ENCODE data around the gene SDK2.

Gene SDK2

DNA sequence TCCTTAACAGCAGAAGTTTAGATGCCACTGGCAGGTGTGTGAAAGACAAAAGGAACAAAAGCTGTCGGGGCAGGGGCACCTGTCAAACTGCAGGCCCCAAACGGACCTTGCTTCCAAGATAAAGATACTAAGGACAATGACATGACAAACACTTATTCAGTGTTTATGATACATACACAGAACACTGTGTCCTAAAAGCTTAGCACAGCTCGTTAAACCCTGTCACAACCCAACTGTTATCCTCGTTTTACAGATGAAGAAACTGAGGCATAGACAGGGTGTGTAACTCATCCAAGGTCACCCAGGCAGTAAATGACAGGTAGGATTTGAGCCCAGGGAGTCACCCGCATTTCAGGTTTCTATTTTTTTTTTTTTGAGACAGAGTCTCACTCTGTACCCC, 9.6 kb downstream of the SDK2 start:
- DNase-seq (ENCODE audit: low spot score): no peak

DNA sequence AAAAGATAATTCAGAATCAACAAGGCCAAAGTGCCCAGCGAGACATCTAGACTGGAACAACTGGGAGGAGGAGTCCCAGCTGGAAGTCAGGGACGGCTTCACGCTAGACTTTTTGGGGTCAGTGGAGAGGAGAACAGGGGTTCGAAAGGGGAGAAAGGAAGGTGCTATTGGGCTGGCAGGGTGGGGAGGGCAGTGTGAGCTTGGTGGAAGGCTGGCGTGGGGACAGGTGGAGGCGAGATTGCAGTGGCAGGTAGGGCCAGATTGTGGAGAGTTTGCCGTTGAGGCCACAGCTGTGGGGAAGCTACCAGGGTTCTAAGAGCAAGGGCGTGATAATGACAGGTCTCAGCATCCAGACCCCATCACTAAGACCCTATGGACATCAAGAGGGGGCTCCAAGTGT, 10.5 kb downstream of the SDK2 start:
- DNase-seq (ENCODE audit: low spot score): no peak

DNA sequence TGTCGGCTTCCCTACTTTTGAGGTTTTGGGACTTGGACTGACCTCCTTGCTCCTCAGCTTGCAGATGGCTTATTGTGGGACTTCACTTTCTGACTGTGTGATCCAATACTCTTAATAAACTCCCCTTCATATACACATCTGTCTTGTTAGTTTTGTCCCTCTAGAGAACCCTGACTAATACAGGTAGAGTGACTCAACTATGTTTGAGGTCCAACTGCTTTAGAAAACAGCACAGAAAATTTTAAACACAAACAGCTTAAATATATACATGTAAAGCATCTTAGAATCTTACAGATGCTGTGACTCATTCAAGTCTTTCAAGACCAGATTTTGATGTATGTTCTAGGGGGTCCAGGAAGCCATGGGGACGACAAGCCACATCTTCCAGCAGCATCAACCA, 11.7 kb downstream of the SDK2 start:
- DNase-seq (ENCODE audit: low spot score): no peak

DNA sequence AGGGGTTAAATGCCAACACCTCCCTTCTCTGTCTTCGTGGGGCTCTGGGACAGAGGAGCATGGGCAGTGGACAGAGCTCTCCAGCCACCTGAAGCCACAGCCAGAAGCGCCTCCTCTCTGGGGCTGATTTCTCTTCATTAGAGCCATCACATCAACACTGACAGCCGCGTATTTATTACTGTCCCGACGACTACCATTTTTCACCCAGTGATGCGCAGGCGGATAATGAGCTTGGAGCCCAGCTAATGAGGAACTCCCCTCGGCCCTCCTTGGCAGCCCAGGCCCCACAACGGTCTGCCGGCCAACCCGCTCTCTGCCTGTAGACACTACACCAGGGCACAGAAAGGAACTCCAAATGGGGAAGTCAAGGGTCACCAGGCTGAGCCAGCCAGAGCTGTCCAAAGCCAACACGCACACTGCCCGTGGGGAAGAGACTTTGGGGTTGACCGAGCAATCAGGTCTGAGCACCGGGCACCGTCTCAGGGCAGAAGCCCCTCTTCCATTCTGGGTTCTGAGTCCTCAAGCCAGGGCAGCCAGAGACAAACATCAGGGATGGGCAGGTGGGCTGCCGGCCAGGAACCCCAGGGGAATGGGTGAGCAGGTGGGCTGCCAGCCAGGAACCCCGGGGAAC, 13.2 kb downstream of the SDK2 start:
- DNase-seq (ENCODE audit: low spot score): no peak

DNA sequence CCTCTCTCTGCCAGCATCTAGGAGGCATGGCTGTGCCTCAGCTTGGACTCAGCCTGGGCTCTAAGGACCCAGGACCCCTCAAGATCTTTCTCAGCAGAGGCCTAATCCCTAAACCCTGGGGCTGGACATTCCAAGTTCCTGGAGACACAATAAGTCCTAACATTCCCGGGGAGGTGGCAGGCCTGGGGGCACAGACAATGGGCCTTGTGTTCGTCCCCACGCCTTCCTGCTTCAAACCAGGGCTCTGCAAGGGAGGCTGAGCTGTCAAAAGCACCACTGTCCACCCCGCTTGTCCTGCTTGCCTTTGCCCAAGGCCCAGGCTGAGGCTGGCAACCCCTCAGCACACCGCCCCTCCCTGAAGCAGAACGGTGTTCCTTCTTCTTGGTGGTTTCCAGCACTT, 13.7 kb downstream of the SDK2 start:
- no peak for DNase-seq (ENCODE audit: low spot score)

DNA sequence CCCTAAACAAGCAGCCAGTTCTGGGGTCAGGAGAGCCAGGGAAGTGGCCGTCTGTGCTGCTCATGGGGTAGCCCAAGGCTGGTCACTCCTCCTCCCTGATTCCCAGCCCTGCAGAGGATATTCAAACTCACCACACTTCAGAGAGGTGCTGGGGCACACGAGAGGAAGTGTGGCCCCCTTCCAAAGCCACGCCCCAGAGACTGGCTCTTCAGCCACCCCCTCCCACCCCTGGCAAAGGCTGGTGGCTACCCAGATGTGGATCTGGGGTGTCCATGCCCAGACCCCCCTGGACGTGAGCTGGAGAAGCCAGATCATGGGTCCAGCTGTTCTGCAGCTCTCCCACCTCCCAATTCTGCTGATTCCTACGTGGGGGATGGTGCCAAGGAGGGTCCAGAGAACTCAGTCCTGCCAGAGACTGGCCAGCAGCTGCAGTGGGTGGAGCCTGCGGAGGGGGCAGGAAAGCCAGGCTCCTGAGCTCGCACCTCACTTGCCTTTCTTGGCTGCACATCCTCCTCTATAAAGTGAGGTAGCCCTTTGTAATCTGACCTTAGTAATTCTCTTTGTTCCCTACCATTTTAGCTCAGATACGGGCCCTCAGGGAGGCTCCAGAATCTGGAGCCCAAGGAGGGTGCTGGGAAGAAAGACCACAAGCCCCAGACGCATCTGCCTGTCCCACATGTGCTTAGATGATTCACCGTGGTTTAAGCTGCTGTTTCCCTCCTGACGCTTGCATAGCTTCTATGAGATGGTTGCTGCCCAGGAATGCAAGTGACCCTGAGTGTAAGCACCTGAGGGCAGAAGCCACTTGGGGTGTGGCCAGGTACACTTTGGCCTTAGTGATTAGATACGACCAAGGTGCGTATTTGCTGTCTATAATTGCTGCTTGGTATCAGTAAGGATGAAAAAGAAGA, 15.3 kb downstream of the SDK2 start:
- no peak for DNase-seq (ENCODE audit: low spot score)

DNA sequence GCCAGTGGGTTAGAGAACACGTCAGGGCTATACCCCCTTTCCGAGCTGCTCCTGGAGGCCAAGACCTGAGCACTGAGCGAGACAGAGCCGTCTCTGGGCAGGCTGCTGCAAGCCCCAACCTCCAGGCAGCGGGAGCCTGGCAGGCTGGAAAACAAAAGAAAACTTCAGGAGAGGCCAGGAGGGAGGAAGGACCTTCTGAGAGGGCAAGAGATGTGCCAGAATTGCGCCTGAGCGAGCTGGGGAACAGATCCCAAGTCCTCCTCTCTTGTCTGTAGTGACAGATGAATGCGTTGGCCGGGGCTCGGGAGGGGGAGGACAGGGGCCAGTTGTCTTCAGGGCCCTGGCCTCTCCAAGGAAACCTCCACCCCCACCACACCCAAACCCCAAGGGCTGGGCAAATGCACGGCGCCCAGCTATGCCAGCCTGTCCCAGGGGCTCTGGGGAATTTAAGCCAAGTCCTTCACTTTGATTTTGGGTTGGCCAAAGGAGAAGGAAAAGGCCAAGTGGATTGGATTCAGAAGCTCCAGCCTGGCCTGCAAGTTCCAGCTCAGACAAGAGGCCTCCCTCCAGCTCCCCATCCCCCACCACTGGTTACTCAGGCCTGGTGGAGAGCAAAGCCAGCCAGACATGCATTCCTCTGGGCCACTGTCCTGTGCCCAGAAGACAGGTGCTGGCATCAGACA, 18.1 kb downstream of the SDK2 start:
- DNase-seq (ENCODE audit: low spot score): no peak

DNA sequence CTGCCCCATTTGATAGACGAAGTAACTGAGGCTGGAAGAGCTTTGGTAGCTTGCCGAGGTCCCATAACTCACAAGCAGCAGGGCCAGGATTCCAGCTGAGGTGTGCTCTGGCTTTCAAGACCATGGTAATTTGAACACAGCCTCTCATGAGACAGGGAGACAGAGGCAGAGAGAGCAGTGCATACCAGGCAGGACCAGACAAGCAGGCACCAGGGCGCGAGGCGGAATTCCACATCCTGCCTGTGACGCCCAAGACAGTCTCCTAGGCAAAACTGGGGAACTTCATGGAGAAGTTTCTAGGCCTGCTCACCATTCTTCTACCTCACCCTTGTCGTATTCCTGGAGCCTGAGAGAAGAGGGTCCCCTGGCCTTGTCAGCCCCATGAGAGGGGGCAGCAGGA, 19.2 kb downstream of the SDK2 start:
- DNase-seq (ENCODE audit: low spot score): no peak

DNA sequence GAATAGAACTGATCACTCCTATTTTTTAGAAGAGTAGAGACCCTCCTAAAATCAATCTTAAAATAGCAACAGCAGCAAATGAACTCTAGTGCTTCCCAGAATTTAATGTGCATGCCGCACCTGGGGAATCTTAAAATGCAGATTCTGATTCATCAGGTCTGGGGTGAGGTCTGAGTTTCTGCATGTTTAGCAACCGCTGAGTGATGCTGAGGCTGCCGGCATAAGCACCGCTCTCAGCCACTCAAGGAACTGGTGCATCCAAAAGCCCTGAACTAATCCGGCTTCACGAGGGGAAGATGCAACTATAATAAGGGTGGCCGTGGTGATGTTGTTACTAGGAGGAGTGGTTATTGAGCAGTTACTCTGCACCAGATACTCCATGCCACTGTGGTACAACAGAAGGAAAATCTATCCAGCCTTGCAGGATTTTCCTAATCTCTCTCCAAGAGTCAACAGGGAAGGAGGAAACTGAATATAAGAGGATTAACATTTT, 19.7 kb downstream of the SDK2 start:
- no peak for DNase-seq (ENCODE audit: low spot score)

DNA sequence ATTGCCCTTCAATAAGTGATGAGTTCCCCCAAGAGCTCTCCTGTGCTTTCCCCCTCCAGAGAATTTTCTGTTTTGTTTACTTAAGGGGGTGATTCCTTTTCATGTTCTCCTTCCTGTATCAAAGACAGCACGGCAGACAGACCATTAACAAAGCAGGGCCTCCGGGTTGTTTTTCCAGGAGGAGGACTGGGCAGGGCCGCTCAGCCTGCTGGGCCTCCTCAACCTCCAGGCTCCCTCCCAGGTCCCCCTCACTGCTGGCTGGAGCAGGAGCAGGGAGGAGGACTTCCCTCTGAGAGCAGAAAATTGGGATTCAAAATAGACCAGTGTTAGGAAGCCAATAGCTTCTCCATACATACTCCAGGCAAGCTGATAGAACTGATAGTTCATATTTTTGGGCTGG, 20.4 kb downstream of the SDK2 start:
- DNase-seq (ENCODE audit: low spot score): no peak

DNA sequence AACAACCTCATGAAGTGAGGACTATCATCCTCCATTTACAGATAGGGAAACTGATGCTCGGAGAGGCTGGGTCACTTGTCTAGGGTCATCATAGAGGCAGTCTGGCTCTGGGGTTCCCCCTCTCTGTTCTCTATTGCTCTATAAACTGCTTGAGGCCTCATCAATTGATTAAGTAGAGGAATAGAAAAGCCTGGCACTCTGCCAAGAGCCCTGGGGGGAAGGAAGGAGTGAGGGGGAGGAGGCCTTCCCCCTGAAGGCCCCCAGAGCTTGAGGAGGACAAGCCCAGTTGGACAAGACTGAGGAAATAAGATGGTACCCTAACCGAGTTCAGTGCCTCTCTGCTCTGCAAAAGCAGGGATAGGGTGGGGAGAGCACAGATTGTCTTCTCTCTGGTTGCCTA, 21.0 kb downstream of the SDK2 start:
- DNase-seq (ENCODE audit: low spot score): no peak

DNA sequence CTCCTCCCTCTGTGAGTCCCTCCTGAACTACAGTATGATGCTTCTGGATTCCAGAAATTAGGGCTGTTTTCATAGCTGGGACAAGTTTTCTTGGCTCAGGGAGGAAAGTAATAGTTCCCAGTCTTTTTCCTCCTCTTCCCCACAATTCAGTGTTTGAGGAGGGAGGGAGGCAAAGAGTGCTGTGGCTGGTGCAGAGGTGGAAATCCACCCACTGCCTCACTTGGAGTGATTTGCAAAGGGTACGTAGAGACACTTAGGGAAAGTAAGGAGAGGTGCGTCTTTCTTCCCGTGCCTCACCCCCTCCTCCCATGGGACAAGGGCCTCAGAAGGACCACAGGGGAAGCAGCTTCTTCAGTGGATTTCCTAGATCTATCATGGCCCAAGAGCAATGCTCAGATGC, 21.9 kb downstream of the SDK2 start:
- DNase-seq (ENCODE audit: low spot score): no peak

DNA sequence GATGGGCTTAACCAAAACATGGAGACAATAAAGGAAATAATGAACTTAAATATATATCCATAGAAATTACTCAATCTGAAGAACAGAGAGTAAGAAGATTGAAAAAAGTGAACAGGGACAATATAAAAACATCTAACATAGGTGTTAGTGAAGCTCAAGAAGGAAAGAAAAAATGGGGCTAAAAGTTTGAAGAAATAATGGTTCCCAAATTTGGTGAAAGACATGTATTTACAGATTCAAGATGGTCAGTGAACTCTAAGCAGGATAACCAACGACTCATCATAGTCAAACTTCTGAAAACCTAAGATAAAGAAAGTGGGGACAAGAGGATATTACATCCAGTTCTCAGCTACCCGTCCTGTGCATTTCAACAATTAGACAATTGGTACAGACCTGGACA, 22.6 kb downstream of the SDK2 start:
- DNase-seq (ENCODE audit: low spot score): no peak

DNA sequence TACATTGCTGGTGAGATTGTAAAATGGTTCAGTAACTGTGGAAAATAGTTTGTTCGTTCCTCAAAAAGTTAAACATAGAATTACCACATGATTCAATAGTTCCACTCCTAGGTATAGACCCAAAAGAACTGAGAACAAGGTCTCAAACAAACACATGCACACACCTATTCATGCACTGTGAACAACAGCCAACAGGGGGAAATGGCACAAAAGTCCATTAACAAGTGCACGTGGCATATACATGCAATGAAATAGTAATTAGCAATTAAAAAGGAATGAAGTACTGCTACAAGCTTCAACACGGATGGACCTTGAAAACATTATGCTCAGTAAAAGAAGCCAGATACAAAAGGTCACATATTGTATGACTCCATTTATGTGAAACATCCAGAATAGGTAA, 23.8 kb downstream of the SDK2 start:
- no peak for DNase-seq (ENCODE audit: low spot score)

DNA sequence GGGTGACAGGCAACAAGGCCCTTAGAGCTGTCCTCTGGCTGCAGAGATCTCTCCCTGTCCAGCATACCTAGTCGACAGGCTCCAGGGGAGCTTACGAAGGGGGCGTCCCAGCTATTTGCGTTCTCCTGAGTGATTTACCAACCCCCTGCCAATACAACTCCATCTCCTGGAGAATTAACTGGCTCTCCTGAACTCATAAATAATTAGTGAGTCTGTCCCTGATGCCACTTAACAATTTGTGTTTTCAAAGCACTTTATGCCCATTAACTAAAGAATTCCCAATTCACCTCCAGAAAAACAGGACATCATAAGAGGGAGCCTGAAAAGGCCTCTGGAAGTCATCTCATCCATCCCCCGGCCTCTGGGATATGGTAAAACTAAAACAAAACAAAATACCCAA, 26.7 kb downstream of the SDK2 start:
- no peak for DNase-seq (ENCODE audit: low spot score)

DNA sequence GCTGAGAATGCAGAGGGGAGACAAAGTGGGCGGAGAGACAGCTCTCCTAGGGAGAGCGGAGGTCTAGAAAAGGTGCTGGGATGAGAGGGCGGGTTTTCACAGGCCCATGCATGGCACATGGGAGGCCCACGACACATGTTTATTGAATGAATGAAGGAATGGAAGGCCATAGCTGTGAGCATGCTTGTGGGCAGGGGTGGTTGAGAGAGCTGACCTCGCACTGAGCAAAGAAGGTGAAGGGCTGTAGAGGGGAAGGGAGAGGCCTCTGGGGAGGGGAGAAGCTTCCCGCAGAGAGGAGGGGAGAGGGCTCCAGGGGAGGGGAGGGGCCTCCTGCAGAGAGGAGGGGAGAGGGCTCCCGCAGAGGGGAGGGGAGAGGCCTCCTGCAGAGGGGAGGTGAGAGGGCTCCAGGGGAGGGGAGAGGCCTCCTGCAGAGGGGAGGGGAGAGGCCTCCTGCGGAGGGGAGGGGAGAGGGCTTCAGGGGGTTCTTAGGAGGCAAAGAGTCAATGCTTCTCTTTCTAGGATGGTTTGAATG, 27.3 kb downstream of the SDK2 start:
- DNase-seq (ENCODE audit: low spot score): no peak

DNA sequence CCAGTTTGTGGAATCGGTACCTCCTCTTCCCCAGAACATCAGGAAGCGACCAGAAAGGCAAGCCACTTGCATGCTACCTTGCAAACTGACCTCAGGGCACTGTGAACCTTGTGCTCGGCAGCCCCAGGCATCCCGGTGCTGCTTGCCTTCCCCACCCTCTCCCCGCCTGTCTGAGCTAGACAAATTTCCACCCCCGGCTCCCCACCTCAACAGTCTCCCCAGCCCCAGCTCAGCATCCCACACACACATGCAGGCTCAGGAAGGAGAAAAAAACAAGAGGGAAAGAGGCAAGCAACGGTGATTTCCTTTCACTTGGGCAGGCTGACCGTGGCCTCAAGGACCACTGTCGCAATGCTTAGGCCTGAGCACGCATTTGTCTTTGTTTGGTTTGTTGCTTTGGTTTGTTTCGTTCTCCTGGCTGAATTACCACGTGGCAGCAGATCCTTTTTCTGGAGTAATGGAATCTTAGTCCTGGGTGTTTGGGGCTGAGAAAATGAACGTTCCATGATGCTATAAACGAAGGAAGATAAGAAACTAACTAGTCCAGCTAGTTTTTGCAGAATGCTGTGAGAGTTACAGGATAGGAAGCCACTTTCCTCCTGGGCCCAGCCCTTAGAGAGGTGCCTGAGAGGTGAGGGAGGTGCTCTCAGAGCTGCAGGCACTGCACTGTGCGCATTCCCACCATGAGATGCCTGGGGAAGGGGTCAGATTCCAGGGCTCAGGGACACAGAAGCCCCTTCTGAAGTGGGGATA, 27.9 kb downstream of the SDK2 start:
- DNase-seq (ENCODE audit: low spot score): no peak

DNA sequence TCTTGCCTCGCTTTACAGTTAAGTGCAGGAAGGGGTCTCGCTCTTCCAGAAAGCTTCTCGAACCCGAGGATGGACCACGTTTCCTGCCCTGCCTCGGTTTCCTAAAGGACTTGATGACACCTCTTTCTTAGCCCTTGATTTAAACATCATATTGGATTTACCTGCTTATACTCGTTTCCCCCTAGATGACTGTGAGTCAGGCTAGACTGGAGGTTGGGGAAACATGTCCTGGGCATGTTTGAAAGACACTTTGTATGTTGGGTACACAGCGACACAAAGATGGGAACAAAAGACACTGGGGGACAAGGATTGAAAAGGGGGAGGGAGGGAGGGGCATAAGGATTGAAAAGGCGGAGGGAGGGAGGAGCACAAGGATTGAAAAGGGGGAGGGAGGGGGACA, 30.0 kb downstream of the SDK2 start:
- DNase-seq (ENCODE audit: low spot score): no peak

DNA sequence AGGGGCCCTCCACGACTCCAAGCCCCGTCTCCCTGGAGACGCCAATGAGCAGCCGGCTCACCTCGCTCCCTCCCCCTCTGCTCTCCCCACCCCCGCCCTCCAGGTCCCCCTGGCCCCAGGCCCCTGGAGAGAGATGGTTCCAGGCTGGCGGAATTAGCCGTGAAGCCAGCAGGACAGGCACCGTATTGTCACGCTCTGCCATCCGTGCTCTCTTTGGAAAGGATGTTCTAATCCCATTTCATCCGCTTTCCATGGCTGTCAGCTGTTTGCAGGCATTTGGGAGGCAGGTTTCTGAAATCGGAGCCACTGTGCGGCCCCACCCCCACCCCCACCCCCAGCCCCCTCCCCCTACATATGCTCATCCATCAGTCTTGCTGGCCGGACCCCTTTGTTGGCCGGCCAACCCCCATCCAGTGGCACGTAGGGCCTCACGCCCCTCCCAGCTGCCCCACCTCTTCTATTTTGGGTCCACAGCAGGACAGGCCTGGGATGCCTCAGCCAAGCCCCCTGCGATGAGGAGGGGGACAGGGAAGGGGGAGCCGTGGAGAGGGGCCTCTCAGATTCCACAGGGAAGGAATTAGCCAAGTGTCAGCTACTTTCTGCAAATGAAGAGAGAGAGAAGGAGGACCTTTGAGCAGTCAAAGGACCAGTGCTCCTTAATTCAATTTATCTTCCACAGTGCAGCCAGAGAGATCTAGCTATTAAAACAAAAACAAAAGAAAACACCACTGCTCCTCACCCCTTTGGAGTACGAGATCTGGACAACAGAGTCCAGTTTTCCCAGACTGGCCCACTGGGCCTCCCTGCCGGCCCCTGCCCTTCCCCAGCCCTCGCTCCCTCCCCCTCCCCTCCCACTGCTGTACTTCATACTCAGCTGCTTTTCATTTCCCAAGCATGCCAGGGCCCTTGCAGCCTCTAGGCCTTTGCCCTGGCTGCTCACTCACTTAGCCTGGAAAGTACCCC, 30.7 kb downstream of the SDK2 start:
- no peak for DNase-seq (ENCODE audit: low spot score)

DNA sequence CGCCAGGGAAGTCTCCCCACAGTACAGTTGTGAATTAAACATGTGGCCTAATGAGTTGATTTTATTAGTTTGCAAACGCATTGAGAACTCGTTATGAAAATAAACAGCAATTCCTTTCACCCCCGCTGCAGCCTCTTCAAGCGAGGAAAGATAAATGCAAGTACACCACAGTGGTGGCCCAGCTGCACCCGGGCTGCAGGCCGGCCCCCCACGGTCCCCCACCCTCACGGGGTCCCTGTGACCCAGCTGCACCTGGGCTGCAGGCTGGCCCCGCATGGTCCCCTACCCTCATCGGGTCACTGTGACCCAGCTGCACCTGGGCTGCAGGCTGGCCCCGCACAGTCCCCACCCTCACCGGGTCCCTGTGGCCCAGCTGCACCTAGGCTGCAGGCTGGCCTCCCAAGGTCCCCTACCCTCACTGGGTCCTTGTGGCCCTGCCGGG, 32.2 kb downstream of the SDK2 start:
- DNase-seq (ENCODE audit: low spot score): no peak

DNA sequence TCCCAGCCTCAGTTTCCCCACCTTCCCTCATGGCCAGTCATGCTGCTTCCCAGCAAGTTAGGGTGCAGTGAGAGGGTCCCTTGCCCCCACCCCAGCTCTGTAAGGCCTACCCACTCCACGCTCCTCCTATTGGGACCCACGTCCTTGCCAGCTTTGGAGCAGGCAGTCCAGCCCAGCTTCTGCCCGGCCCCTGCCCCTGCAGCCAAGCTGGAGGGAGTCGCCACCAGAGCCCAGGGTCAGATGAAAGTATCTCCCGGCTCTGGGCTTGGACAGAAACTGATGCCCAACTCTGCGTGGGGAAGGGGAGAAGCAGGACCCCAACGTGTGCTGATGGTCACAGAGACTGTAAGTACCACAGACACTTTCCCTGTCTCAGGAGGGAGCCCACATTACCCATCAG, 32.6 kb downstream of the SDK2 start:
- DNase-seq (ENCODE audit: low spot score): no peak

Measured in AG08396 (cell line).